HG03442 (cell line): Measurements from ENCODE around the gene KRTAP10-3.

Source experiments
- ATAC-seq: cut with Tn5 transposase; IDR thresholded peaks from one replicate; pipeline ENCODE4 v1.9.1; 2021; ENCODE audit warnings: mild to moderate bottlenecking, moderate library complexity; ENCODE audit not compliant: unreplicated experiment

The KRTAP10-3 gene

DNA sequence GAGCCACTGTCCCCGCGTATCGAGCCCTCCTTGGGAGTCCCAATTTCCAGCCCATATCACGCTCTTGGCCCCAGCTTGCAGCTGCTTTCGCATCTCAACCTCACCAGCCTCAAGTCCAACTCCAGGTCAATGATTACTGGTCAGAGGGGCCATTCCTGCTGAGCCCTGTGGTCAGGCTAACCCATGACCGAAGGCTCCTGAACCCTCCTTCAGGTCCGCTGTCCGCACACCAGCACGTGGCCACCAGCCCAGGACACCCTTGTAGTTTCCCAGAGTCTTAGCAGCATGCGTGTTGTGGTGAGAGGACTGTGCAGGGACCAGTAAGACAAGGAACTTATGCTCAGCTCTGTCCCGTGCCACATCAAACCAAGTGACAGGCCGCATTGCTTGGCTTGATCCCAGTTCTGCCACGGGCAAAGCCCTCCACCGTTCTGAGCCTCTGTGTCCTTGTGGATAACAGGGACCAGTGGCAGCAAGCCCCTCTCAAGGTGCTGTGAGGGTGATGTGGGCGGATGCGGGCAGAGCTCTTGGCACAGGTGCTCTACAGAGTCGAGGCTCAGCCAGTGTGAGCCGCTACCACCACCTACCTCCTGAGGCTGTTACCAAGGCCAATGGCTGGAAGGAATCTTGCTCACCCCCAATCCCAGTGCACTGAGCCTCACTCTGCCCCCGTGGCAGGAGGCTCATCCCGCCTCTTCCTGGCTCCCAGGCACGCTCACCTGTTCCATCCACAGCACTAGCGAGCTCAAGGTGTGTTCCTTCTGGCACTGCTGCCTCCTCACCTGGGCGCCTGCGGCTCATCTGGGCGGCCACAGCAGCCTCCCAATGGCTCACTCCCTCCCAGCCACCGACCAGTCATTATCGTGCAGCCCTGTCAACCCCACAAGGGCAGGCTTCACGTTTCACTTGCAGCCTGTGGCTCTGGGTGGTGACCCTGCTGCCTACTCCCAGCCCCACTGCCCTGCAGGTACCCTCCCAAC is 39.0 kb downstream of the KRTAP10-3 start:
- ATAC-seq: no peak

- ATAC-seq: no peak
Measured at GRCh38 chr21:44518686-44519085, 39.9 kb downstream of the KRTAP10-3 start.

- ATAC-seq: no peak
Measured at GRCh38 chr21:44517175-44517899, 41.3 kb downstream of the KRTAP10-3 start.

DNA sequence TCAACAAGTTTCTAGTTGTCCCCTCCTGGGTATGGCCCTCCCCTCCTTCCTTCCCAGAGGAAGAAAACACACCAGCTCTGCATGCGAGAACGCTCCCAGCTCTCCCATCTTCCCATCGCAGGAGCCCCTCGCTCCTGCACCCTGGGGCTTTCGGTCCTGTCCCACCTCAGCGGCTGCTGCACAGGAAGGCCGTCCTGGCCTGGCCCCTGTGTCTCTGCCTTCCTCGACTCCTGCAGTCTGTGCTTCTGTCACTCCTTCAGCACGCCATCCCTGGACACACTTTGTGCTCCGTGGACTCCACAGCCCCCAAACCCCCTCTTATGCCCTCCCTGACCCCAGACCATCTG is 41.8 kb downstream of the KRTAP10-3 start:
- no peak for ATAC-seq

- ATAC-seq: no peak
Measured at GRCh38 chr21:44516342-44516741, 42.3 kb downstream of the KRTAP10-3 start.

- no peak for ATAC-seq
Measured at GRCh38 chr21:44515359-44516165, 43.0 kb downstream of the KRTAP10-3 start.

- no peak for ATAC-seq
Measured at GRCh38 chr21:44514746-44515358, 43.7 kb downstream of the KRTAP10-3 start.

DNA sequence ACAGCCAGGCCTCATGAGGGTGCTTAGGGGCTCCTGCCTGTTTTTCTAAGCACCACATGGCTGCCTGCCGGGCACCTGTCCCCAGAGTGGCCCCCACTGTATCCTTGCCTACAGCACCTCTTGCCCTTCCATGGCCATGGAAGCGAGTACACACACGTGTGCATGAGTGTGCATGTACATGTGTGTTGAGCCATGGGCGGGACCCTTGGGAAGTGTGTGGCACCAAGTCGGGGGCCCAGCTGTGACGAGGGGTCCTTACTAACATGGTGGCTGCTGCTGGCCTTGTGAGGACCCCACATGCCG is 44.4 kb downstream of the KRTAP10-3 start:
- no peak for ATAC-seq

DNA sequence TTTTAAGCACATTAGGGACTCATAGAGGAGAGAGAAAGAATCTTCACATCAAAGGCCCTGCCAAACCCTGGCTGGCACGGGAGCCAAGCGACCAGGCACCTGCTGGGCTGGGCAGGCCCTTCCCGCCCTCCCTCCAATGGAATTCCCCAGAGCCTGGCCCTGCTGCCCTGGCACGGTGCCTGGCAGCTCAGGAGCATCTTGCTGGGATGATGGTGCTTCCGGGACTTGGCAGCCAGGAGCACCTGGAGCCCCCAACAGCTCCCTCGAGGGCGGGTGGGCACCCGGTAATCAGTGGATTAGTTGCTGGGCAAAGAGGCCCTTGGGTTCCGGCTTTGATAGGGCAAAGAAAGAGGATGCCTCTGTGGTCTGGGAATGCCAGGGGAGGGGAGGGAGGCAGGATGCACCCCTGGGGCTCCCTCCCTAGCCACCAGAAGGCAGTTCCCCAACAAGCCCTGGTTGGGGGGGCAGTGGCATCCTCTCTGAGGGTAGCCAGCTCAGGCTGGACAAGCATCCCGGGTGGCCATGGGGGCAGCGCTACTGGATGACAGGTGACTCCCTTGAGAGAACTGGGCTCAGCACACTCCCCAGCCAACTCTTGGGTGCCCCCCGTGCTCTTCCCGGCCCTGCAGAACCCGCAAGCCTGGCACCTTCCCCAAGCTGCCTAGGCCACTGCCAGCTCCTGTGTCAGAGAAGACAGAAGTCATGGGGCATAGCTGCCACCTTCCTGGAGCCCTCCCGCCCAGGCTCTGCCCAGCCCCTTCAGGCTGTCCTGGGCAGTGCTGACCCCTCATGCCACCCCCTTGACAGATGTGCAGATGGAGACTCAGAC is 45.0 kb downstream of the KRTAP10-3 start:
- no peak for ATAC-seq

DNA sequence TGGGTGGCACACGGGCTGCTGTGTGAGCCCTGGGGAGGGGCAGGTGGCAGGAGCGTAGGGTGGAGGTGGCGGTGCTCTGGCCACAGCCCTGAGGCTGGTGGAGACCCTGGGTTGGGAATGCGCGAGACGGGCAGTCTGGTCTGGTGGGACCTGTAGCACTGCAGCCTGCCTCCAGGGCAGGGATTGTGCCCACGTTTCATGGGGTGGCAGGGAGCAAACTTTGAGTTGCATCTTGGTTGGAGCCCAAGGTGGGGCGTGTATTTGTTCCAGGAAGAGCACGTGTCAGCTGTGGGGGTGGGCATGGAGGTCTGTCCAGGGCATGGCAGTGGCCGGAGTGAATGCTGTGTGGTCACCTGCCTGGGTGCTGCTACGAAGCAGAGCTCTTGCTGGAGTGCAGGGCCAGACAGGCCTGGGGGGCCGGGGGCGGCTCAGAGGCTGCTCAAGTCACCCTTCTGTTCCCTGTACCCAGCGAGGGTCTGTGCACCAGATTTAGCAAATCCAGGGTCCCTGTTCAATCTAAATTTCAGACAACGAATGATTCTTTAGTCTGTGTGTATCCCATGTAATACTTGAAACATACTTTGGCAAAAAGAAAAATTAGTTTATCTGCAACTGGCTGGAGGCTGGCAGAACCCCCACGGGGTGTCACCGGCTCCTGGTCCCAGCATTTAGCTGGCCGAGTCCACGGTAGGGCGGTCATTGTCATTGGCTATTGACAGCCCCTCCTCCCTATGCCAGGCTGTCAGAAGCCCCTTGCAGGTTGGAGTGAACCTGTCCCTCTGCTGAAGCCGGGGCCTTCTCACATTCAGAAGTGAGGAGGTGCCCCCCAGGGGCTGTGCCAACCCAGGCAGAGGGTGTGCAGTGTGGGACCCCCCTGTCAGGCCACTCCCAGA is 45.9 kb downstream of the KRTAP10-3 start:
- ATAC-seq: no peak

GRCh38 chr21:44511938-44512275 is 46.7 kb downstream of the KRTAP10-3 start:
- no peak for ATAC-seq

DNA sequence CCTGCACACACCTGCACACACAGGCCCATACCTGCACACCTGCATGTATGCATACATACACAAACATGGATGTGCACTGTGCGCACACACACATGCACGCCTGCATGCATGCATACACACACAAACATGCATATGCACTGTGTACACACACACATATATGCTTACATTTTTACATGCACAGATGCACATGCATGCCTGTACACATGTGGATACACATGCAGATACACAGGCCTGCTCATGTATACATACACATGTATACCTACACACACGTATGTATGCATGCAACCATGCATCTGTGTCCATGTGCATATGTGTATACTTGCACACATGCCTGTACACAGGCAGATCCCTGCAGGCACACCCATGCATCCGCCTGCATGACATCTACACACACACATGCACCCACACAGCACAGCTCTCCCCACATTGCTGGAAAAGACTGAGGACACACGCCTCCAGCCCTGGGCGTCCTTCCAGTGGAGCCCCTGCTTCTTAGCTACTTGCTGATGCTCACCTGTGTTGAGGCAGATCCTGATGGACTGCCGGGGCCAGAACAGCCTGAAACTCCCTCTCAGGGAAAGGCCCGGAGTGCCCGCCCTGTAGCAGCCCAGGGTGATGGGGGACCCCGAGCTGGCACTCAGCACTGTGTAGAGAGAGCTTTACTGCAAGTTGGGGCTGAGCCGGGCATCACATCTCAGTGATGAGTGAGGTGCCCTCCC is 47.2 kb downstream of the KRTAP10-3 start:
- ATAC-seq: no peak

DNA sequence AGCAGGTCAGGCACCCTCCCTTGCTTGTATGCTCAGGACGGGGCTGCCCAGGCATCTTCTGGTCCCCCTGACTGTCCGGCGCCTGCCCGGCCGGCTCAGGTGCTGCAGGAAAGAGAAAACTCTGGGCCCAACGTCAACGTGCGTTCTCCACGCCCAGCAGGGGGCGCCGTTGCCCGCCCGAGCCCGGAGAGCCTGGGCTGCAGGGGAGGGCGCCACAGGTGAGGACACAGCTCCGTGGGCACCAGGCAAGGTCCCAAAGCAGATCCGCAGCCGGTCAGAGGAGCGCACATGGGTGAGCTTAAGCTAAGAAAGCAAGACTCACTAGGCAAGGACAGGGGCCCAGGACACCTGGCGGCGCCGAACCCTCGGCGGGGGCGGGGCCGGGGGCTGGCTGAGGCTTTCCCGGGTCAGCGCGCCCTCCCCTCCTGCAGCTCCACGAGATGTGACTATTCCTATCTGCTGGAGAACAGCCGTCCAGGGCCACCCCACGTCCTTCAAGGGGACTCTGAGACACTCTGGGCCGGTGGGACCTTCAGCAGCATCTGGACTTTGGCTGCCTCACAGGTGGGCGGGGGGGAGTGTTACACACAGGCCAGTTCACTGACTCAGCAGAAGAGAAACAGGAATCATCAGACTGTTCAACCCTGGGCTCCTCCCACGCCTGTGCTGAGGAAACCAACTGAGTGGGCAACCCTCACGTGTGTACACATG is 47.9 kb downstream of the KRTAP10-3 start:
- no peak for ATAC-seq

DNA sequence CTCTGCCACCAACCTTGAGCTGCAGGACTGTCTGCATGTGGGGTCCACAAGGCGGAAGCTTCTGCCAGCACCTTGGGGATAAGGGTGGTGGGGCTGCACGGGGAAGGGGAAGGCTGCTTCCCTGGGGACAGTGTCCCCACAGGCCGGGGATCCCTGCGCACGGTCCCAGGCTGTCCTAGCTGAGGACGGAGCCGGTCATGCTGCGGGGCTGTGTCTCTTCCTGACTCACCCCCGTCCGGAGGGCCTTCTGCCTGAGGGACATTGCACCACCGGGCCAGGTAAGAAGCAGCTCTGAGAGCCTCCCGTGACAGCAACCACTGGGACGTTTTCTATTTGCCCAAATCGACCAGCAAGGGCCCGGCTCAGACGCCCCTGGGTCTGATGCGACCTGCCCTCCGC is 48.5 kb downstream of the KRTAP10-3 start:
- no peak for ATAC-seq

DNA sequence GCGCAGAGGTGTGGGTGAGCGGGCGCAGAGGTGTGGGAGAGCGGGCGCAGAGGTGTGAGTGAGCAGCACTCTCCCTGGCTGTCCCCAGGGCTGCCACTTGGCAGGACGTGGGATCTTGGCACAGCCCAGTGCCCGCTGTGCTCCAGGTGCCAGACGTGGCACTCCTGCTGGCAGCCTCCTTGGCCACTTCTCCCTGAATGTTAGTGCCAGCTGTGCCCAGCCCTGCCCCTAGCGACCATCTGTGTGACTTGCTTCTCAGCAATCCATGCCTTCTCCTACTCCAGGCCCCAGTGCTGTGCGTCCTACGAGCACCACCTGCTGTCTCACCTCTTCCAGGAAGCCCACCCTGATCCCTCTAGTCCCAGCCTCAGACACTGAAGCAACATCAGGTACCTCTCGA is 49.1 kb downstream of the KRTAP10-3 start:
- no peak for ATAC-seq

GRCh38 chr21:44508711-44509445 is 49.7 kb downstream of the KRTAP10-3 start:
- no peak for ATAC-seq

DNA sequence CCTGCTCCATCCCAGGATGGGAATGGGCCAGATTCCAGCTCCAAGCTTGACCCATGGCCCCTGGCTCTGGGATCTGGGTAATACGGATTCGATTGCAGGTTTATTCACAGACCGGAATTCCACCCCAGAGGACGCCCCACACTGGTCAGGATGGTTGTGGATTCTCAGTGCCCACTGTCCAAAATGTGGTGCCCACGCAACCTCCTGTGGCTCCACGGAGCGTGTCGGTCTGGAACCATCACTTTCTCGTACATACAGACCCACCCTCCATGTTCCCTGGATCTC is 50.2 kb downstream of the KRTAP10-3 start:
- no peak for ATAC-seq
